Measurements from ENCODE around the gene DYNC2LI1.
"Not testable (repeated sequence)": the region's sequence is repeated elsewhere in the genome, so short reads cannot be mapped to it uniquely, and the experiment has no call there.

The DYNC2LI1 gene

DNA sequence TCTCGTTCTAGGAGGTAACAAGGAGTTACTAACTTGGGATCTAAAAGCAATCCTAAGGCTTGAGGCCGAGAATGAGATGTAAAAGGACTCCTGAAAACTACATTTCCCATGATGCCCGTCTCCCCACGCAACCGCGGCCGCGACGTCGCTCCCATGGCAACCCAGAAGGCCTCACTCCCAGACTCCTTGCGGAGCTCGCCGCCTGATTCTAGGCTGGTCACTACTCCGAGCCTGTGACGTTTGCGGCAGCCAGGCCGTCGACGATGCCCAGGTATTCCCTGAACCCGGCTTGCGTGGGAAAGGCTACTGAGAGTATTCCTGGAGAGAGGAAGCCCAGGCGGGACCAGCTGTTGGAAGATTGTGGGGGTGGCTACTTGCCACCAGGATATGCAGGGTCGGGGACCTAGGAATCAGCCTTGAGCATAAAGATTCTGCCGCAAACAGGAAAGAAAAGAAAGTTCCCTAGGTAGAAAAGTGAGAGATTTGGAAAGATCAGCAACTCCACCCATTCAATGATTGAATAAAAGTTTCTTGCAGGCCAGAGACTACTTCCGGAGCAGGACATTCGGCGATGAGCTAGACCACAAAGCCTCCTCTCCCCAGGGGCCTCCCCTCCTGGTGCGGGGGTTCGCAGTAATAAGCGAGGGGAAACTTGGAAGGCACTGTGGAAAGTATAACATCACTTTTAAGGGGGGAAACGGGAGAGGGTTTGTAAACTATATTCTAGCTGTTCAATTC lies at the start of gene DYNC2LI1:
Gene DYNC2LI1, plus strand, starts transcription at position 164 of the 738 bp plus-strand sequence. Its CDS starts 100 bp downstream, at position 264.
- H3K36me3 ChIP-seq (ENCODE audit: insufficient read depth, low read length): no peaks in the 10 kb centered on the region
- H3K4me1 ChIP-seq (ENCODE audit: insufficient read depth, low read length, poor library complexity, severe bottlenecking): peaks cover 8% of the 10 kb centered on the region
- H3K9me2 ChIP-seq (replicated peaks; ENCODE audit: low read depth, low read length): no peaks in the 10 kb centered on the region
- no peaks in the 10 kb centered on the region for H3K79me2 ChIP-seq (ENCODE audit: insufficient read depth, low read length)
- H3K9ac ChIP-seq (ENCODE audit: low read depth, low read length, poor library complexity, severe bottlenecking): peak within 1 kb of the TSS; percentile 56
- H3K9me3 ChIP-seq (ENCODE audit: insufficient read depth, low read depth, low read length): no peaks in the 10 kb centered on the region
- peak within 1 kb of the TSS; percentile 85 for H3K4me2 ChIP-seq (ENCODE audit: low read depth, low read length, poor library complexity, severe bottlenecking)
- no peaks in the 10 kb centered on the region for H3K27me3 ChIP-seq (ENCODE audit: insufficient read depth, low read length, poor library complexity, severe bottlenecking)
- H2AFZ ChIP-seq (ENCODE audit: low read length): peak within 1 kb of the TSS; percentile 99
- peak within 1 kb of the TSS; percentile 91 for H3K4me3 ChIP-seq (ENCODE audit: low read length, poor library complexity, severe bottlenecking)
- TF ChIP-seq, protein P1, sequence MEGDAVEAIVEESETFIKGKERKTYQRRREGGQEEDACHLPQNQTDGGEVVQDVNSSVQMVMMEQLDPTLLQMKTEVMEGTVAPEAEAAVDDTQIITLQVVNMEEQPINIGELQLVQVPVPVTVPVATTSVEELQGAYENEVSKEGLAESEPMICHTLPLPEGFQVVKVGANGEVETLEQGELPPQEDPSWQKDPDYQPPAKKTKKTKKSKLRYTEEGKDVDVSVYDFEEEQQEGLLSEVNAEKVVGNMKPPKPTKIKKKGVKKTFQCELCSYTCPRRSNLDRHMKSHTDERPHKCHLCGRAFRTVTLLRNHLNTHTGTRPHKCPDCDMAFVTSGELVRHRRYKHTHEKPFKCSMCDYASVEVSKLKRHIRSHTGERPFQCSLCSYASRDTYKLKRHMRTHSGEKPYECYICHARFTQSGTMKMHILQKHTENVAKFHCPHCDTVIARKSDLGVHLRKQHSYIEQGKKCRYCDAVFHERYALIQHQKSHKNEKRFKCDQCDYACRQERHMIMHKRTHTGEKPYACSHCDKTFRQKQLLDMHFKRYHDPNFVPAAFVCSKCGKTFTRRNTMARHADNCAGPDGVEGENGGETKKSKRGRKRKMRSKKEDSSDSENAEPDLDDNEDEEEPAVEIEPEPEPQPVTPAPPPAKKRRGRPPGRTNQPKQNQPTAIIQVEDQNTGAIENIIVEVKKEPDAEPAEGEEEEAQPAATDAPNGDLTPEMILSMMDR (conservative IDR thresholded peaks at IDR 0.05; ENCODE audit: low read length): no peak
- no peak for TF ChIP-seq EZH2phosphoT487 (IDR thresholded peaks at IDR 0.05; ENCODE audit: borderline replicate concordance)
- no peaks in the 10 kb centered on the region for H4K20me1 ChIP-seq (ENCODE audit: insufficient read depth, low read length, poor library complexity, severe bottlenecking)
- no peaks in the 10 kb centered on the region for H3F3A ChIP-seq (ENCODE audit: low read depth)

DNA sequence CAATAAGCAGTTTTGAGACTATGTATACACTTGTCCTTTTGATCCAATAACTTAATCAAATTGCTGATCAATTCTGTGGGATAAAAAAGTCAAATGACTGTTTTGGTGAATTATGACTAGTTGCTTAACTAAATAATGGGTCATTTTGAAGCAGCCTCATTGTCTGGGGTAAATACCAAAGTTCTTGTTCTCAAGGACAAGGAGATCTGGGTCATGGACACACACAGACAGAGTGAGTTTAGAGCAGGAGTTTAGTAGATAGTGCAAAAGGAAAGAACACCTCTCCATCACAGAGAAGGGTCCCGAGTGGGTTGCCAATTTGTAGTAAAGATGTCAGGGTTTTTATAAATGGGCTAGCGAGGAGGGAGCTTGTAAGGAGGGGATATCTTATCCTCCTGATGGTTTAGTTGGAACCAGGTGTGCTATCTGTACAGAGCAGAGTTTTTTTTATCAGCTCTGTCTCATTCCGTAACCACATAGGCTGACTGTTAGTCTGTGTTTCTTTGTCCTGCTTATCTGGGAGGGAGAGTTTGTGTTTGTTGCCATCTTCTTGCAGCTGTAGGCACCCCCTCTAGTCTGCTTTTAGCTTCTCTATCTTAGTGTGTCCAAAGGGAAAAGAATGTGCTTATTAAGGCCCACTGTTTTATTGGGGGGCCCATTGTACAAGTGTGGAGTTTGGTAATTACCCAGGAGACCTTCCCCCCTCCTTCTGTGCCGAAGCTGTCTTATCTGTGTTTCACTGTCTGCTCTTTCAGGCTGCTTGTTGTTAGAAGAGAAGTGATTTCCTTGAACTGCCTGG lies 48.9 kb upstream of the DYNC2LI1 start:
- Histone ChIP-seq H4K20me1 (ENCODE audit: insufficient read depth, low read length, poor library complexity, severe bottlenecking) (no peaks in the 10 kb centered on the region), H3K79me2 (ENCODE audit: insufficient read depth, low read length) (no peaks in the 10 kb centered on the region), H3K36me3 (ENCODE audit: insufficient read depth, low read length) (no peaks in the 10 kb centered on the region), H3K4me1 (ENCODE audit: insufficient read depth, low read length, poor library complexity, severe bottlenecking) (no peaks in the 10 kb centered on the region), H3K4me3 (ENCODE audit: low read length, poor library complexity, severe bottlenecking) (no peak overlapping the region), H3K27me3 (ENCODE audit: insufficient read depth, low read length, poor library complexity, severe bottlenecking) (no peaks in the 10 kb centered on the region), H3K9me3 (ENCODE audit: insufficient read depth, low read depth, low read length) (no peaks in the 10 kb centered on the region), H3K9me2 (replicated peaks; ENCODE audit: low read depth, low read length) (no peaks in the 10 kb centered on the region), H2AFZ (ENCODE audit: low read length) (peak overlapping the region; percentile 5; the same call in 1 of the 2 replicates), H3F3A (ENCODE audit: low read depth) (no peaks in the 10 kb centered on the region), H3K4me2 (ENCODE audit: low read depth, low read length, poor library complexity, severe bottlenecking) (no peak overlapping the region), H3K9ac (ENCODE audit: low read depth, low read length, poor library complexity, severe bottlenecking) (no peak overlapping the region)
- no peak for TF ChIP-seq EZH2phosphoT487 (IDR thresholded peaks at IDR 0.05; ENCODE audit: borderline replicate concordance)
- TF ChIP-seq, protein P1 (conservative IDR thresholded peaks at IDR 0.05; ENCODE audit: low read length): no peak

DNA sequence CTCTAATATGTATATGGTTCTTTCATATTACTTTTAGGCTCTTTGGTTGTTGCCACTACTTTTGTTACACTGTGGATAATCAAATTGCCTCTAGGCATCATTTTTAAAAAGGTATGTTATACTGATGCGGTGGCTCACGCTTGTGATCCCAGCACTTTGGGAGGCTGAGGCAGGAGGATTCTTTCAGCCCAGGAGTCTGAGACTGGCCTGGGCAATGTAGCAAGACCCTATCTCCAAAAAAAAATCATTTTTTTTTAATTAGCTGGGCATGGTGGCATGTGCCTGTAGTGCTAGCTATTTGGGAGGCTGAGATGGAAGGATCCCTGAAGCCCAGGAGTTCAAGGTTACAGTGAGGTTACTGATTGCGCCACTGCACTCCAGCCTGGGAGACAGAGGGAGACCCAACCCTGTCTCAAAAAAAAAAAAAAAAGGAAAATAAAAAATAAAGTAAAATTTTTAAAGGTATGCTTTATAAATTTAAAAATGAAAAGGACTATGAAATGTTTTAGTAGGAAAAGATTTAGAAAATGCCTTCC lies 48.1 kb upstream of the DYNC2LI1 start:
- Histone ChIP-seq H4K20me1 (ENCODE audit: insufficient read depth, low read length, poor library complexity, severe bottlenecking) (no peaks in the 10 kb centered on the region), H3F3A (ENCODE audit: low read depth) (no peaks in the 10 kb centered on the region), H3K36me3 (ENCODE audit: insufficient read depth, low read length) (no peaks in the 10 kb centered on the region), H3K9ac (ENCODE audit: low read depth, low read length, poor library complexity, severe bottlenecking) (no peak overlapping the region), H3K27me3 (ENCODE audit: insufficient read depth, low read length, poor library complexity, severe bottlenecking) (no peaks in the 10 kb centered on the region), H3K4me2 (ENCODE audit: low read depth, low read length, poor library complexity, severe bottlenecking) (no peak overlapping the region), H3K4me3 (ENCODE audit: low read length, poor library complexity, severe bottlenecking) (no peak overlapping the region), H3K9me2 (replicated peaks; ENCODE audit: low read depth, low read length) (no peaks in the 10 kb centered on the region), H3K9me3 (ENCODE audit: insufficient read depth, low read depth, low read length) (no peaks in the 10 kb centered on the region), H2AFZ (ENCODE audit: low read length) (no peak overlapping the region; the same call in 1 of the 2 replicates), H3K4me1 (ENCODE audit: insufficient read depth, low read length, poor library complexity, severe bottlenecking) (no peaks in the 10 kb centered on the region), H3K79me2 (ENCODE audit: insufficient read depth, low read length) (no peaks in the 10 kb centered on the region)
- no peak for TF ChIP-seq EZH2phosphoT487 (IDR thresholded peaks at IDR 0.05; ENCODE audit: borderline replicate concordance)
- TF ChIP-seq, protein P1 (conservative IDR thresholded peaks at IDR 0.05; ENCODE audit: low read length): no peak

DNA sequence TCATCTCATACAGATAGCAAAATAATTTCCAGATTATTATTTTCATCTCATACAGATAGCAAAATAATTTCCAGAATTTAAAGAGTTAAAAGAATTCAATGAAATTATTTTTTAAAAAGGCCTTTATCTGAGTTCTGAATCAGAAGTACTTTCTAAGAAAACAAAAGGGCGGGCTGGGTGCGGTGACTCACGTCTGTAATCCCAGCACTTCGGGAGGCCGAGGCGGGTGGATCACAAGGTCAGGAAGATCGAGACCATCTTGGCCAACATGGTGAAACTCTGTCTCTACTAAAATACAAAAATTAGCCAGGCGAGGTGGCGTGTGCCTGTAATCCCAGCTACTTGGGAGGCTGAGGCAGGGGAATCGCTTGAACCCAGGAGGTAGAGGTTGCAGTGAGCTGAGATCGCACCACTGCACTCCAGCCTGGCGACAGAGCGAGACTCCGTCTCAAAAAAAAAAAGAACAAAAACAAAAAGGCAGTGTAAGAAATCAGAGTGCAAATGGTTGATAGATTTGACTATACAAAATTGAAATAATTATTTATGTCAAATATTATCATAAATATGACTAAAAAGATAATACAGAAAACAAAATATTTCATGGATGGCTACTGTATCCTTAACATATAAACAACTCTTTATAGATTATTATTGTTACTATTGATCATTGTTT lies 46.7 kb upstream of the DYNC2LI1 start:
- H3K4me3 ChIP-seq (ENCODE audit: low read length, poor library complexity, severe bottlenecking); H3K36me3 ChIP-seq (ENCODE audit: insufficient read depth, low read length); H3K27me3 ChIP-seq (ENCODE audit: insufficient read depth, low read length, poor library complexity, severe bottlenecking); H4K20me1 ChIP-seq (ENCODE audit: insufficient read depth, low read length, poor library complexity, severe bottlenecking); H3K9me3 ChIP-seq (ENCODE audit: insufficient read depth, low read depth, low read length); H3K9me2 ChIP-seq (replicated peaks; ENCODE audit: low read depth, low read length); H3K4me2 ChIP-seq (ENCODE audit: low read depth, low read length, poor library complexity, severe bottlenecking); H3K9ac ChIP-seq (ENCODE audit: low read depth, low read length, poor library complexity, severe bottlenecking); H3K4me1 ChIP-seq (ENCODE audit: insufficient read depth, low read length, poor library complexity, severe bottlenecking); H3K79me2 ChIP-seq (ENCODE audit: insufficient read depth, low read length); H3F3A ChIP-seq (ENCODE audit: low read depth); H2AFZ ChIP-seq (ENCODE audit: low read length): not testable (repeated sequence)
